CD4-positive, alpha-beta T cell (primary cell): ENCODE results near the gene LDB2. TPM values are rescaled to one million over a fixed set of nuclear protein-coding genes. Genes with fewer than 3 reads are reported as not detected.

Source experiments
- ATAC-seq: fragments of 200-7000 bp; cut with Tn5 transposase; one replicate; pipeline ENCODE4 v1.10.0; 2022; ENCODE audit warnings: mild to moderate bottlenecking; ENCODE audit not compliant: poor library complexity
- CTCF ChIA-PET: fragments of 350-600 bp; sonication (Branson Sonifier 250); formaldehyde crosslinking; loops from one replicate; lab custom pipeline; 2021; ENCODE audit warnings: antibody characterized with exemption, inconsistent platforms; lab: Charles Lee
- POLR2A ChIA-PET: fragments of 350-600 bp; sonication (Branson Sonifier 250); formaldehyde crosslinking; loops from one replicate; lab custom pipeline; 2021; ENCODE audit warnings: antibody characterized with exemption, inconsistent platforms; lab: Charles Lee
- DNase-seq, 14 experiments: peaks; one replicate each; pipeline ENCODE4 v3.0.0-alpha.2; 2013 to 2020; ENCODE audit warnings: mixed read lengths in 2 of 14
- H3K27ac ChIP-seq, 2 donors: one replicate each; pipeline versions ENCODE4 v1.5.1 to v1.7.0; 2013; ENCODE audit warnings: low read length in 2 of 2, low read depth in 1 of 2, mild to moderate bottlenecking in 1 of 2
- H3K27me3 ChIP-seq, 2 experiments: 1 replicate in 1 of 2; 2 replicates in 1 of 2; pipeline versions ENCODE4 v1.6.1 to v1.7.0; 2013; ENCODE audit warnings: low read length in 2 of 2, control low read depth in 1 of 2, mild to moderate bottlenecking in 1 of 2, moderate library complexity in 1 of 2; ENCODE audit not compliant: insufficient read depth in 2 of 2, control insufficient read depth in 1 of 2
- H3K36me3 ChIP-seq: one replicate; pipeline ENCODE4 v1.6.1; 2013; ENCODE audit warnings: low read length, control low read depth; ENCODE audit not compliant: insufficient read depth
- H3K4me1 ChIP-seq: one replicate; pipeline ENCODE4 v1.6.1; 2013; ENCODE audit warnings: low read length, control low read depth; ENCODE audit not compliant: insufficient read depth
- H3K4me3 ChIP-seq: one replicate; pipeline ENCODE4 v1.5.1; 2013; ENCODE audit warnings: mild to moderate bottlenecking, low read length, moderate library complexity
- H3K9me3 ChIP-seq, 2 experiments: 1 replicate in 1 of 2; 2 replicates in 1 of 2; pipeline versions ENCODE4 v1.6.1 to v1.7.0; 2013; ENCODE audit warnings: low read length in 2 of 2, mild to moderate bottlenecking in 2 of 2, control low read depth in 1 of 2, moderate library complexity in 1 of 2; ENCODE audit not compliant: control insufficient read depth in 1 of 2, insufficient read depth in 1 of 2
- H3K27ac Mint-ChIP-seq: one replicate; pipeline ENCODE4 v1.8.0; 2020; ENCODE audit warnings: mixed read lengths
- H3K27me3 Mint-ChIP-seq: one replicate; pipeline ENCODE4 v1.8.0; 2021; ENCODE audit warnings: mixed read lengths
- H3K36me3 Mint-ChIP-seq: one replicate; pipeline ENCODE4 v1.8.0; 2021; ENCODE audit warnings: low read depth, mixed read lengths
- H3K4me1 Mint-ChIP-seq: one replicate; pipeline ENCODE4 v1.8.0; 2021; ENCODE audit warnings: low read depth, mixed read lengths
- H3K4me3 Mint-ChIP-seq: one replicate; pipeline ENCODE4 v1.8.0; 2020; ENCODE audit warnings: mild to moderate bottlenecking, mixed read lengths
- H3K9me3 Mint-ChIP-seq: one replicate; pipeline ENCODE4 v1.8.0; 2020; ENCODE audit warnings: mixed read lengths
- CTCF ChIP-seq: fragments of 200-600 bp; IDR thresholded peaks from one replicate; pipeline ENCODE4 v1.8.0; 2022; ENCODE audit warnings: antibody characterized with exemption, mild to moderate bottlenecking
- intact Hi-C, 2 experiments: fragments of 100-400 bp; cut with DNase I in 1 of 2; cut with micrococcal nuclease in 1 of 2; formaldehyde crosslinking; loops; one replicate each; pipeline versions ENCODE4 v1.15.1 to v1.9.0; 2023 to 2025; cut with DNase I, micrococcal nuclease
- total RNA-seq, 174 experiments: library from RNA in 2 of 174; stranded (reverse) in 2 of 174; gene quantifications; one replicate each; pipeline ENCODE4 v1.2.3 and lab custom pipeline; 2021 to 2026

The LDB2 gene
- total RNA-seq, 2 experiments from 2014 or later, result not detected

DNA sequence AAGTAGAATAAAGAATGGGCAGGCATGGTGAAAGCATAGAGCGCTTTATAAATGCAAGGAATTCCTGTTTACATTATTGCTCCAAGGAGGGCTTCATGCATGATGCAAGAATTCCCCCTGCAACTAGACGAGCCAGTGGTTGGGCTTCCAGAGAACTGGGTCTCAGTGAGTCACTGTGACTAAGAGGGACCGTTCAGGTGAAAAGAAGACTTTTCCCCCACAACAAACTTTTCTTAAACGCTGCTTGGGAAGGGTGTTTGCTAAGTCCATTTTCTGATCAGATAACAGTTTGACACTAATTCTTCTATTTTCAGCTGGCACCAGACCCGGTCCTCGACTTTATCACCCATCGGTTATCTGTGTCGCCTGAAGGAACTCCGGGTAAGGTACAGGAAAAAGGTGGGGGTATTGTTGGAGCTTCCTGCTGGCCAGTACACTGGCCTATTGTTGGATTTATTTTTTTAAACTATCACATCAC is 40.1 kb downstream of the LDB2 start:
- CTCF ChIA-PET, result no interaction called here
- H3K9me3 Mint-ChIP-seq, result no peaks in the 10 kb centered on the region

GRCh38 chr4:16857425-16857824 is 41.0 kb downstream of the LDB2 start:
- TF ChIP-seq CTCF, result no peak
- ChIA-PET POLR2A (no interaction called here), CTCF (no interaction called here)
- DNase-seq (no peak), ATAC-seq (no peak)
- no peak overlapping the region for H3K4me3 Mint-ChIP-seq
- H3K27me3 Mint-ChIP-seq, result peaks cover 4% of the 10 kb centered on the region
- no peaks in the 10 kb centered on the region for H3K36me3 ChIP-seq
- H3K27me3 ChIP-seq, result no peaks in the 10 kb centered on the region
- no peaks in the 10 kb centered on the region for H3K4me1 ChIP-seq
- no peak overlapping the region for H3K27ac Mint-ChIP-seq
- H3K27ac ChIP-seq, result no peak overlapping the region
- H3K36me3 Mint-ChIP-seq, result no peaks in the 10 kb centered on the region
- H3K4me3 ChIP-seq, result no peak overlapping the region
- intact Hi-C loops, result no loop called here
- no peaks in the 10 kb centered on the region for H3K4me1 Mint-ChIP-seq
- no peaks in the 10 kb centered on the region for H3K9me3 Mint-ChIP-seq
- no peaks in the 10 kb centered on the region for H3K9me3 ChIP-seq

More for the DNA sequence above, 40.1 kb downstream of the LDB2 start:
- Mint-ChIP-seq H3K4me3 (no peak overlapping the region), H3K27ac (no peak overlapping the region), H3K27me3 (peaks cover 4% of the 10 kb centered on the region), H3K36me3 (no peaks in the 10 kb centered on the region), H3K4me1 (no peaks in the 10 kb centered on the region)
- Histone ChIP-seq H3K4me3 (no peak overlapping the region), H3K36me3 (no peaks in the 10 kb centered on the region), H3K9me3 (no peaks in the 10 kb centered on the region), H3K4me1 (no peaks in the 10 kb centered on the region), H3K27me3 (no peaks in the 10 kb centered on the region), H3K27ac (no peak overlapping the region)
- no peak for ATAC-seq
- TF ChIP-seq CTCF, result no peak
- intact Hi-C loops, result no loop called here
- POLR2A ChIA-PET, result no interaction called here
- no peak for DNase-seq

DNA sequence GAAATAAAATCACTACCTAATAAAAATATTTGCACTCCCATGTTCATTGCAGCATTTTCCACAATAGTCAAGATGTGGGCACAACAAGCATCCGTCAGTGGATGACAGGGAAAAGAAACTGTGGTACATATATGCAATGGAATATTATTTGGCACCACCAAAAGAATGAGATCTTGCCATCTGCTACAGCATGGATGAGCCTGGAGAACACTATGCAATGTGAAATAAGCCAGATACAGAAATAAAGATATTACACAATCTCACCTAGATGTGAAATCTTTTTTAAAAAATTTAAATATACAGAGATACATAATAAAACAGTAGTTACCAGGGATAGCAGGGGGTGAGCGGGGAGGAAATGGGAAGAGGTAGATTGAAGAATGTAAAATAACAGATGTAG is 44.8 kb downstream of the LDB2 start:
- Histone ChIP-seq H3K36me3 (no peaks in the 10 kb centered on the region), H3K4me1 (no peaks in the 10 kb centered on the region), H3K4me3 (no peak overlapping the region), H3K27me3 (no peaks in the 10 kb centered on the region), H3K9me3 (no peaks in the 10 kb centered on the region), H3K27ac (no peak overlapping the region)
- no peaks in the 10 kb centered on the region for H3K4me1 Mint-ChIP-seq
- intact Hi-C loops, result no loop called here
- no peaks in the 10 kb centered on the region for H3K9me3 Mint-ChIP-seq
- H3K4me3 Mint-ChIP-seq, result no peak overlapping the region
- no peaks in the 10 kb centered on the region for H3K27me3 Mint-ChIP-seq
- ChIA-PET CTCF (no interaction called here), POLR2A (no interaction called here)
- no peak overlapping the region for H3K27ac Mint-ChIP-seq
- no peak for TF ChIP-seq CTCF
- H3K36me3 Mint-ChIP-seq, result no peaks in the 10 kb centered on the region
- no peak for ATAC-seq
- no peak for DNase-seq
